ENCODE measurements around the gene CMTM8.

CMTM8 gene

DNA sequence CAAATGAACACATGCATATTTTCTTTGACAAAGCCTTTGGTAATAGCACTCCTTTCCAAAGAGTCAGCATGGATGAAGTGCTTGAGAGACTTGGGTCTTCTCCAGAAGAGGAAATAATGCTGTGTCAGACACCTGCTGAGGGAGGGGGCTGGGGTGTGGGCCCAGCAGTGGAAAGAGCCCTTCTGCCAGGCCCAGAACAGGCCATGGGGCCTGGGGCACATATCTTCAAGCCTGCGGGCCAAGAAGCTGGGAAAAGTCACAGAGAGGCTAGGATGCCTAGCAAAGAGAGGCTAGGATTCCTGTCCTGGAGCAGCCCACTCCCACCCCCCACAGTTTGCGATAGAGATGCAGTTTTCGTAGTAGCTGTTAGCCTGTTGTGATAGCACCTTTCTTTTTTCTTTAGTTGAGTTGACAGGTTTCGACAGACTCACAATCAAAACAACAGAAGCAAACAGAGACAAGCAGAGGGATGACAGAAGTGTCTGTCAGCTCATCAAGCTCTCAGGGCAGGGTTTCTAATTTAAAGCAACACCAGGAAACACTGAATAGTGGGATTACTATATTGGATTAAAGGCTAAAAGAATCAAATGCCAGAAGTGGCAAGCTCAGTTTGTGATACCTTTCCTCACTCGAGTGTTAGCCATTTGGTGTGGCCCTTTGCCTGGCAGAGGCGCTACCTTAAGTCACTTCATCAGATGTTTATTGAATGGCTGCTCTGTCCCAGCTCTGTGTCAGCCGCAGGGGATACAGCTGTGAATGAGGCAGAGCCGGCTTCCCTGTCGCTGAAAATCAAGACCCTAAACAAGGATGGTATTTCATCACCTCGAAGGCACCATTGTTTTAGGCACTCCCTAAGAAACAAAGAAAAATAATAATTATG is 172.1 kb downstream of the CMTM8 start:
- peak overlapping the region; percentile 73 for H2AK5ac ChIP-seq (ENCODE audit: low read length, severe bottlenecking)
- H2BK15ac ChIP-seq (ENCODE audit: low read depth, poor library complexity, severe bottlenecking), result no peak overlapping the region
- no peak for DNase-seq
- no peaks in the 10 kb centered on the region for H3K36me3 ChIP-seq (ENCODE audit: control insufficient read depth in 1 of 2, insufficient read depth in 2 of 2, low read depth in 1 of 2, low read length in 2 of 2)
- peak overlapping the region in 1 of 2 experiments; percentile 10 for H2BK12ac ChIP-seq (ENCODE audit: low read length in 2 of 2)
- H3K79me1 ChIP-seq (replicated peaks; ENCODE audit: low read length, poor library complexity, severe bottlenecking), result peaks cover 36% of the 10 kb centered on the region
- H3K9me3 ChIP-seq (ENCODE audit: control insufficient read depth, low read length), result no peaks in the 10 kb centered on the region
- no peak overlapping the region for H3K27ac ChIP-seq (ENCODE audit: low read length, poor library complexity, severe bottlenecking)
- H3K9ac ChIP-seq (ENCODE audit: low read length), result no peak overlapping the region
- no peak overlapping the region for H3K4me2 ChIP-seq (ENCODE audit: low read length, poor library complexity, severe bottlenecking)
- H2BK5ac ChIP-seq (ENCODE audit: low read depth, low read length, poor library complexity, severe bottlenecking), result no peak overlapping the region
- H3K23ac ChIP-seq (ENCODE audit: low read length in 2 of 2), result no peak overlapping the region
- peak overlapping the region; percentile 27 for H4K8ac ChIP-seq (ENCODE audit: low read length)
- H3K4ac ChIP-seq (ENCODE audit: low read depth in 1 of 2, low read length in 2 of 2), result peak overlapping the region in 1 of 2 experiments; percentile 54
- 60% methylated on average over 5 of the region's 10 CpGs for WGBS
- H3K14ac ChIP-seq (ENCODE audit: low read length in 2 of 2), result peak overlapping the region in 1 of 2 experiments; percentile 58
- H2BK120ac ChIP-seq (ENCODE audit: low read depth, low read length), result no peak overlapping the region
- H3K18ac ChIP-seq (ENCODE audit: low read depth in 1 of 2, low read length in 2 of 2), result no peak overlapping the region
- H2AFZ ChIP-seq (ENCODE audit: low read depth, low read length), result no peak overlapping the region
- H3K4me1 ChIP-seq (ENCODE audit: control insufficient read depth, insufficient read depth, low read depth, low read length), result peaks cover 2% of the 10 kb centered on the region
- H4K91ac ChIP-seq (ENCODE audit: low read length), result no peak overlapping the region
- H3K4me3 ChIP-seq (ENCODE audit: insufficient read depth in 1 of 2, low read depth in 1 of 2, low read length in 2 of 2), result no peak overlapping the region
- H3K27me3 ChIP-seq (ENCODE audit: control insufficient read depth in 1 of 2, insufficient read depth in 1 of 2, low read length in 2 of 2), result no peaks in the 10 kb centered on the region

DNA sequence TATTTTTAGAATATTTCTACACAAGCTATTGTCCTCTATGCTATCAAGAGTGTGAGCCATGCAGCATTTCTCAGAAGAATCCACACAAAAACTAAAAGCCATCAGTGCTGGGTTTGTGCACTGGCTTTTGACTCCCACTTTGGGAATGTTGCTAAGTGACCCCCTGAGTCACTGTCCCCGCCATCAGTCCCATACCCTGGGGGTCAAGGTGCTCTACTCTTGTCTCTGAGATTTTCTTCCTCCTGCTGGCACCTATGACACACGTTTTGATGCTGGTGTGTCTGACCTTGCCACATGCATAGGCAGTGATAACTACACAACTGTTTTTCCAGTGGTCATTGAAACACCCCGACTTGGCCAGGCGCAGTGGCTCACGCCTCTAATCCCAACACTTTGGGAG is 173.0 kb downstream of the CMTM8 start:
- Histone ChIP-seq H2BK120ac (ENCODE audit: low read depth, low read length) (no peak overlapping the region), H3K14ac (ENCODE audit: low read length in 2 of 2) (peak overlapping the region in 1 of 2 experiments; percentile 71), H4K91ac (ENCODE audit: low read length) (no peak overlapping the region), H2BK12ac (ENCODE audit: low read length in 2 of 2) (no peak overlapping the region), H3K4ac (ENCODE audit: low read depth in 1 of 2, low read length in 2 of 2) (no peak overlapping the region), H3K4me2 (ENCODE audit: low read length, poor library complexity, severe bottlenecking) (no peak overlapping the region), H3K23ac (ENCODE audit: low read length in 2 of 2) (no peak overlapping the region), H3K27me3 (ENCODE audit: control insufficient read depth in 1 of 2, insufficient read depth in 1 of 2, low read length in 2 of 2) (no peaks in the 10 kb centered on the region), H3K36me3 (ENCODE audit: control insufficient read depth in 1 of 2, insufficient read depth in 2 of 2, low read depth in 1 of 2, low read length in 2 of 2) (no peaks in the 10 kb centered on the region), H2AFZ (ENCODE audit: low read depth, low read length) (no peak overlapping the region), H4K8ac (ENCODE audit: low read length) (no peak overlapping the region), H3K9me3 (ENCODE audit: control insufficient read depth, low read length) (no peaks in the 10 kb centered on the region), H3K79me1 (replicated peaks; ENCODE audit: low read length, poor library complexity, severe bottlenecking) (peaks cover 38% of the 10 kb centered on the region), H3K27ac (ENCODE audit: low read length, poor library complexity, severe bottlenecking) (no peak overlapping the region), H3K4me3 (ENCODE audit: insufficient read depth in 1 of 2, low read depth in 1 of 2, low read length in 2 of 2) (no peak overlapping the region), H3K9ac (ENCODE audit: low read length) (no peak overlapping the region), H3K4me1 (ENCODE audit: control insufficient read depth, insufficient read depth, low read depth, low read length) (peaks cover 2% of the 10 kb centered on the region), H3K18ac (ENCODE audit: low read depth in 1 of 2, low read length in 2 of 2) (no peak overlapping the region), H2BK15ac (ENCODE audit: low read depth, poor library complexity, severe bottlenecking) (no peak overlapping the region), H2AK5ac (ENCODE audit: low read length, severe bottlenecking) (no peak overlapping the region), H2BK5ac (ENCODE audit: low read depth, low read length, poor library complexity, severe bottlenecking) (no peak overlapping the region)
- DNase-seq, result no peak
- 88% methylated on average over 5 of the region's 5 CpGs for WGBS

DNA sequence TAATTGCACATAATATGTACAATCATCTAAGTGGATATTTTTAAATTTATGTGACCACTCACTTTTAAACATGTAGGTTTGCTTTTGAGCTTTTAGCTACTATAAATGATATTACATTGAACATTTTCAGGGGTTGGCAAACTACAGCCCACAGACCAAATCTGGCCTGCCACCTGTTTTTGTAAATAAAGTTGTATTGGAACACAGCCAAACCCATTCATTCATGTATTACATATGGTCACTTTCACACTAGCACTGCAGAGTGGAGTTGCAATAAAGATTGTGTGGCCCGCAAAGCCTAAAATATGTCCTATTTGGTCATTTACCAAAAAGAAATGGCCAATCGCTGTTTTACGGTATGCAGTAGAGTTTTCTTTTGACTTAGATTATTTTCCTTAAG is 174.4 kb downstream of the CMTM8 start:
- Histone ChIP-seq H2AFZ (ENCODE audit: low read depth, low read length) (no peak overlapping the region), H3K4me3 (ENCODE audit: insufficient read depth in 1 of 2, low read depth in 1 of 2, low read length in 2 of 2) (no peak overlapping the region), H3K9ac (ENCODE audit: low read length) (no peak overlapping the region), H3K79me1 (replicated peaks; ENCODE audit: low read length, poor library complexity, severe bottlenecking) (peaks cover 36% of the 10 kb centered on the region), H3K27ac (ENCODE audit: low read length, poor library complexity, severe bottlenecking) (no peak overlapping the region), H3K18ac (ENCODE audit: low read depth in 1 of 2, low read length in 2 of 2) (no peak overlapping the region), H3K27me3 (ENCODE audit: control insufficient read depth in 1 of 2, insufficient read depth in 1 of 2, low read length in 2 of 2) (no peaks in the 10 kb centered on the region), H3K14ac (ENCODE audit: low read length in 2 of 2) (no peak overlapping the region), H2BK12ac (ENCODE audit: low read length in 2 of 2) (no peak overlapping the region), H3K9me3 (ENCODE audit: control insufficient read depth, low read length) (no peaks in the 10 kb centered on the region), H3K4ac (ENCODE audit: low read depth in 1 of 2, low read length in 2 of 2) (no peak overlapping the region), H2BK120ac (ENCODE audit: low read depth, low read length) (no peak overlapping the region), H2BK15ac (ENCODE audit: low read depth, poor library complexity, severe bottlenecking) (no peak overlapping the region), H2AK5ac (ENCODE audit: low read length, severe bottlenecking) (no peak overlapping the region), H2BK5ac (ENCODE audit: low read depth, low read length, poor library complexity, severe bottlenecking) (no peak overlapping the region), H3K23ac (ENCODE audit: low read length in 2 of 2) (no peak overlapping the region), H4K8ac (ENCODE audit: low read length) (no peak overlapping the region), H4K91ac (ENCODE audit: low read length) (no peak overlapping the region), H3K4me1 (ENCODE audit: control insufficient read depth, insufficient read depth, low read depth, low read length) (peaks cover 2% of the 10 kb centered on the region), H3K4me2 (ENCODE audit: low read length, poor library complexity, severe bottlenecking) (no peak overlapping the region), H3K36me3 (ENCODE audit: control insufficient read depth in 1 of 2, insufficient read depth in 2 of 2, low read depth in 1 of 2, low read length in 2 of 2) (no peaks in the 10 kb centered on the region)
- no peak for DNase-seq
- WGBS, result 100% methylated on average over 1 of the region's 3 CpGs

GRCh38 chr3:32413845-32414521 is 175.5 kb downstream of the CMTM8 start:
- Histone ChIP-seq H4K8ac (ENCODE audit: low read length) (no peak overlapping the region), H2BK120ac (ENCODE audit: low read depth, low read length) (no peak overlapping the region), H3K36me3 (ENCODE audit: control insufficient read depth in 1 of 2, insufficient read depth in 2 of 2, low read depth in 1 of 2, low read length in 2 of 2) (no peaks in the 10 kb centered on the region), H3K18ac (ENCODE audit: low read depth in 1 of 2, low read length in 2 of 2) (no peak overlapping the region), H4K91ac (ENCODE audit: low read length) (no peak overlapping the region), H3K4me1 (ENCODE audit: control insufficient read depth, insufficient read depth, low read depth, low read length) (peaks cover 2% of the 10 kb centered on the region), H3K9ac (ENCODE audit: low read length) (no peak overlapping the region), H2BK5ac (ENCODE audit: low read depth, low read length, poor library complexity, severe bottlenecking) (no peak overlapping the region), H2AFZ (ENCODE audit: low read depth, low read length) (no peak overlapping the region), H2AK5ac (ENCODE audit: low read length, severe bottlenecking) (no peak overlapping the region), H3K23ac (ENCODE audit: low read length in 2 of 2) (no peak overlapping the region), H2BK15ac (ENCODE audit: low read depth, poor library complexity, severe bottlenecking) (no peak overlapping the region), H3K14ac (ENCODE audit: low read length in 2 of 2) (no peak overlapping the region), H3K4ac (ENCODE audit: low read depth in 1 of 2, low read length in 2 of 2) (no peak overlapping the region), H3K79me1 (replicated peaks; ENCODE audit: low read length, poor library complexity, severe bottlenecking) (peaks cover 36% of the 10 kb centered on the region), H3K4me2 (ENCODE audit: low read length, poor library complexity, severe bottlenecking) (no peak overlapping the region), H2BK12ac (ENCODE audit: low read length in 2 of 2) (no peak overlapping the region), H3K27me3 (ENCODE audit: control insufficient read depth in 1 of 2, insufficient read depth in 1 of 2, low read length in 2 of 2) (no peaks in the 10 kb centered on the region), H3K9me3 (ENCODE audit: control insufficient read depth, low read length) (no peaks in the 10 kb centered on the region), H3K27ac (ENCODE audit: low read length, poor library complexity, severe bottlenecking) (no peak overlapping the region), H3K4me3 (ENCODE audit: insufficient read depth in 1 of 2, low read depth in 1 of 2, low read length in 2 of 2) (no peak overlapping the region)
- 96% methylated on average over 10 of the region's 10 CpGs for WGBS
- DNase-seq, result no peak
